Measurements from ENCODE around the gene LIMS2. TPM values are rescaled to one million over a fixed set of nuclear protein-coding genes. Genes with fewer than 3 reads are reported as not detected.

LIMS2 gene
- polyA plus RNA-seq, 1 experiment: 46.1 TPM

DNA sequence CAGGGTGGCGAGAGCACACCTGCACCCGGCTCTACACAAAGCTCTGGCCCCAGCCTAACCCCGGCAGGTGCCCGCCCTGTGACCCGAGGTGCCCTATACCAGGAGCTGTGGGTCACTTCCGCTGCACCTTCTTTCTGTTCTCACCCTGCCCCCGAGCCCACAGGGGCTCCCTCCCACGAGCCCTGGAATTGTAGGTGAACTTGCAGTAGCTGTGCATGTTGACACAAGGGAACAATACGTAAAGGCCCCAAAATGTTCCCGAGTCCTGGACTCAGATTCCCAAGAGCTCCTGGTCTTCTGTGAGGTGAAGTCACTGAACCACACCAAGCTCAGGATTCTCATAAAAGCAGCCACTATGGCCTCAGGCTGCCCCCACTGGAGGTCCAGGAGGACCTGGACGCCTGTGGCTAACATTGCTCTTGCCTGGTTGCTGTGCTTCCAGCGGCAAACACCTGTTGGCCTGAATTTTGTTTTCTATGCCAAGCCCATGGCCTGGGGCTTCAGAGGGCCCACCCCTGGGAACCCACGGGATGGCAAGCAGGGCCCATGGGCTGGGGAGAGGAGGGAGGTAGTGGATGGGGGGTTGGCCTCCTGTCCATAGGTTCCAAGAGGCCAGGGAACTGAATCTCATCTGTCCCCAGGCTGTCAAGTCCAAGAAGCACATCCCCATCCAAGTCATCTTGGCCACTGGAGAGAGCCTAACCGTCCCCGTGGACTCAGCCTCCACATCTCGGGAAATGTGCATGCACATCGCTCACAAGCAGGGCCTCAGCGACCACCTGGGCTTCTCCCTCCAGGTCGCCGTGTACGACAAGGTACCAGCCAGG lies 52.6 kb downstream of the LIMS2 start:
- TF ChIP-seq CTCF (IDR thresholded peaks at IDR 0.05; ENCODE audit: insufficient read depth, low read depth, low read length): no peak
- DNase-seq (ENCODE audit: low read depth): no peak
- Histone ChIP-seq H3K27me3 (ENCODE audit: control insufficient read depth, insufficient read depth, low read length) (no peaks in the 10 kb centered on the region), H3K4me3 (ENCODE audit: low read depth, low read length) (no peak overlapping the region), H3K36me3 (ENCODE audit: control insufficient read depth, insufficient read depth, low read length) (no peaks in the 10 kb centered on the region)
- POLR2A ChIA-PET: no interaction called here
- CTCF ChIA-PET: interaction anchor here (0.8 kb wide), 1 partner anchor 31 kb away, joined by 5 read pairs; no protein-coding TSS in a partner anchor

GRCh38 chr2:127621981-127622431 lies 53.3 kb downstream of the LIMS2 start:
- ChIA-PET POLR2A (no interaction called here), CTCF (interaction anchor here (0.8 kb wide), 1 partner anchor 30 kb away, joined by 5 read pairs; no protein-coding TSS in a partner anchor)
- DNase-seq (ENCODE audit: low read depth): no peak
- no peak for TF ChIP-seq CTCF (IDR thresholded peaks at IDR 0.05; ENCODE audit: insufficient read depth, low read depth, low read length)
- no peak overlapping the region for H3K4me3 ChIP-seq (ENCODE audit: low read depth, low read length)
- H3K36me3 ChIP-seq (ENCODE audit: control insufficient read depth, insufficient read depth, low read length): no peaks in the 10 kb centered on the region
- H3K27me3 ChIP-seq (ENCODE audit: control insufficient read depth, insufficient read depth, low read length): no peaks in the 10 kb centered on the region

- no peaks in the 10 kb centered on the region for H3K27me3 ChIP-seq (ENCODE audit: control insufficient read depth, insufficient read depth, low read length)
- ChIA-PET CTCF (interaction anchor here (1.1 to 3.2 kb wide), 2 partner anchors 29 to 41 kb away, joined by 3 to 10 read pairs; no protein-coding TSS in a partner anchor), POLR2A (no interaction called here)
- TF ChIP-seq CTCF (IDR thresholded peaks at IDR 0.05; ENCODE audit: insufficient read depth, low read depth, low read length): no peak
- H3K4me3 ChIP-seq (ENCODE audit: low read depth, low read length): no peak overlapping the region
- H3K36me3 ChIP-seq (ENCODE audit: control insufficient read depth, insufficient read depth, low read length): no peaks in the 10 kb centered on the region
- DNase-seq (ENCODE audit: low read depth): no peak
Measured at GRCh38 chr2:127620866-127621265, 54.5 kb downstream of the LIMS2 start.

- no peak for DNase-seq (ENCODE audit: low read depth)
- Histone ChIP-seq H3K27me3 (ENCODE audit: control insufficient read depth, insufficient read depth, low read length) (no peaks in the 10 kb centered on the region), H3K4me3 (ENCODE audit: low read depth, low read length) (no peak overlapping the region), H3K36me3 (ENCODE audit: control insufficient read depth, insufficient read depth, low read length) (no peaks in the 10 kb centered on the region)
- ChIA-PET CTCF (interaction anchor here (1.1 to 3.2 kb wide), 2 partner anchors 29 to 42 kb away, joined by 3 to 10 read pairs; no protein-coding TSS in a partner anchor), POLR2A (no interaction called here)
- TF ChIP-seq CTCF (IDR thresholded peaks at IDR 0.05; ENCODE audit: insufficient read depth, low read depth, low read length): no peak
Measured at GRCh38 chr2:127619877-127620705, 55.2 kb downstream of the LIMS2 start.

GRCh38 chr2:127619203-127619590 lies 56.1 kb downstream of the LIMS2 start:
- TF ChIP-seq CTCF (IDR thresholded peaks at IDR 0.05; ENCODE audit: insufficient read depth, low read depth, low read length): no peak
- DNase-seq (ENCODE audit: low read depth): no peak
- H3K27me3 ChIP-seq (ENCODE audit: control insufficient read depth, insufficient read depth, low read length): no peaks in the 10 kb centered on the region
- H3K36me3 ChIP-seq (ENCODE audit: control insufficient read depth, insufficient read depth, low read length): no peaks in the 10 kb centered on the region
- ChIA-PET CTCF (interaction anchor here (1.0 to 3.2 kb wide), 2 partner anchors 17 to 28 kb away, joined by 3 to 10 read pairs; no protein-coding TSS in a partner anchor), POLR2A (no interaction called here)
- no peak overlapping the region for H3K4me3 ChIP-seq (ENCODE audit: low read depth, low read length)

Data from BJ (cell line).